Myocyte (in vitro differentiated cells): ENCODE measurements around the gene DICER1. TPM values are rescaled to one million over a fixed set of nuclear protein-coding genes. Genes with fewer than 3 reads are reported as not detected.
"Not testable (repeated sequence)": the region's sequence is repeated elsewhere in the genome, so short reads cannot be mapped to it uniquely, and the experiment has no call there.

Experiments used
- DNase-seq: peaks from one replicate; pipeline ENCODE4 v3.0.0-alpha.2; 2012; ENCODE audit warnings: low read depth
- polyA plus RNA-seq: library from polyadenylated mRNA; unstranded; fragments of >200 nt; gene quantifications from one replicate; pipeline ENCODE4 v1.2.1, GENCODE V29; 2012; ENCODE audit warnings: missing spikeins
- total RNA-seq: library from RNA; depleted of rRNA; stranded (reverse); fragments of >200 nt; gene quantifications from 2 replicates; pipeline ENCODE4 v1.2.3, GENCODE V29; 2014

Gene DICER1, protein sequence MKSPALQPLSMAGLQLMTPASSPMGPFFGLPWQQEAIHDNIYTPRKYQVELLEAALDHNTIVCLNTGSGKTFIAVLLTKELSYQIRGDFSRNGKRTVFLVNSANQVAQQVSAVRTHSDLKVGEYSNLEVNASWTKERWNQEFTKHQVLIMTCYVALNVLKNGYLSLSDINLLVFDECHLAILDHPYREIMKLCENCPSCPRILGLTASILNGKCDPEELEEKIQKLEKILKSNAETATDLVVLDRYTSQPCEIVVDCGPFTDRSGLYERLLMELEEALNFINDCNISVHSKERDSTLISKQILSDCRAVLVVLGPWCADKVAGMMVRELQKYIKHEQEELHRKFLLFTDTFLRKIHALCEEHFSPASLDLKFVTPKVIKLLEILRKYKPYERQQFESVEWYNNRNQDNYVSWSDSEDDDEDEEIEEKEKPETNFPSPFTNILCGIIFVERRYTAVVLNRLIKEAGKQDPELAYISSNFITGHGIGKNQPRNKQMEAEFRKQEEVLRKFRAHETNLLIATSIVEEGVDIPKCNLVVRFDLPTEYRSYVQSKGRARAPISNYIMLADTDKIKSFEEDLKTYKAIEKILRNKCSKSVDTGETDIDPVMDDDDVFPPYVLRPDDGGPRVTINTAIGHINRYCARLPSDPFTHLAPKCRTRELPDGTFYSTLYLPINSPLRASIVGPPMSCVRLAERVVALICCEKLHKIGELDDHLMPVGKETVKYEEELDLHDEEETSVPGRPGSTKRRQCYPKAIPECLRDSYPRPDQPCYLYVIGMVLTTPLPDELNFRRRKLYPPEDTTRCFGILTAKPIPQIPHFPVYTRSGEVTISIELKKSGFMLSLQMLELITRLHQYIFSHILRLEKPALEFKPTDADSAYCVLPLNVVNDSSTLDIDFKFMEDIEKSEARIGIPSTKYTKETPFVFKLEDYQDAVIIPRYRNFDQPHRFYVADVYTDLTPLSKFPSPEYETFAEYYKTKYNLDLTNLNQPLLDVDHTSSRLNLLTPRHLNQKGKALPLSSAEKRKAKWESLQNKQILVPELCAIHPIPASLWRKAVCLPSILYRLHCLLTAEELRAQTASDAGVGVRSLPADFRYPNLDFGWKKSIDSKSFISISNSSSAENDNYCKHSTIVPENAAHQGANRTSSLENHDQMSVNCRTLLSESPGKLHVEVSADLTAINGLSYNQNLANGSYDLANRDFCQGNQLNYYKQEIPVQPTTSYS (N-terminal part only)
- 46.2 and 47.6 TPM in 2 replicates for total RNA-seq
- 9.6 TPM for polyA plus RNA-seq

DNA sequence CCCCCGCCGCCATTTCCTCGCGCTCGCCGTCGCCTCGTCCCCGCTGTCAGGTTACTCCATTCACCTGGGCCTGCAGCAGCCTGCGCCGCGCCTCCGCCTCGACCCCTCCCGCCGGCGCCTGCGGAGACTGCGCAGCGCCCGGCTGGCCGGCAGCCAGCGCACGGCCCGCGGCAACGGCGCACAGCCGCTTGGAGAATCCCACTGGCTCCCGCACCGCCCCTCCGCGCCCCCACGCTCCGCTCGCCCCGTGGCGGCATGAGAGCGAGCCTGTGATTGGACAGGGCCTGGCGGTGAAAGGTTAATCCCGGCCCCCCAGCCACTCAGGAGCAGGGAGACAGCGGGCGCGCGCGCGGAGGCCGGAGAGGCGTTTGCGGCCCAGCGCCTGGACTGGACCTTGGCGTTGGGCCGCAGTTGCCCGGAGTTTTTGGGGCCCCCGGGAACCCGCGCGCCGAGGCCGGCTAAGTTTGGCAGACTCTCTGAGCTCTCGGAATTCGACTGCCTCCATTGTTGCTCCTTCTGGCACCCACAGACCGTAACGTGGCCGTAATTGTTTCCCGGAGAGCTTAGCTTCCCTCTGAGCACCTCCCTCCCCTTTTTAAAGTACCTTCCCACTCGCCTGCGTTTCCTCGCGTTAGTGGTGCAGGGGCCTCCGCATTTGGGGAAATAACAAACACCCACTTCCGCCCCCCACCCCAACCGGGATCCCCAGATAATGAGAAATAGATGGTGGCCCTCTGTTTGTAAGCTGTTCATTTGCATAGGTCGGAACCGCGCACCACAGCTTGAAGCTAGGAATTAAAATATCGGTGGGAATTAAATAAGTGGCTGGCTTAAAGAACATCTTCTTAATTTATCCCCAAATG is at the start of gene DICER1:
Gene DICER1, minus strand, starts transcription at position 203 of the 863 bp plus-strand sequence. CDS start 24,071 bp downstream, outside the sequence.
- peak; percentile 96 for DNase-seq

DNA sequence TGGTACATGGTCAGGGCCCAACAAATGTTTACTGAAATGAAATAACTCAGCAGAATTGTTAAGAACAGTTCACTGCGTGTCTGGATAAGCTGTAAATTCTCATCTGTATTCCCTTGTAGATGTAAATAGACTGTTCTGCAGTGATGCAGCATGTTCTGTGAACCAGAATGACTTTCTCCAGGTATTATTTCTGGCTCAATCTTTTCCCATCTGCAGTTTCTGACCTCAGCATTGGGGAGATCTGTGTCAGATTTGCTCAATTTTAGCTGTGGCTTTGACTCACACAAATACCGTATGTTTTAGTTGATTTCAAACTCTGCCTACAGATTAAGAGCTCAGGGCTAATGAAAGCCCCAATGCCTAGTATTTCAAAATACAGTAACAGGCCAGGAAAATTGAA is 49.2 kb upstream of the DICER1 start:
- no peak for DNase-seq

DNA sequence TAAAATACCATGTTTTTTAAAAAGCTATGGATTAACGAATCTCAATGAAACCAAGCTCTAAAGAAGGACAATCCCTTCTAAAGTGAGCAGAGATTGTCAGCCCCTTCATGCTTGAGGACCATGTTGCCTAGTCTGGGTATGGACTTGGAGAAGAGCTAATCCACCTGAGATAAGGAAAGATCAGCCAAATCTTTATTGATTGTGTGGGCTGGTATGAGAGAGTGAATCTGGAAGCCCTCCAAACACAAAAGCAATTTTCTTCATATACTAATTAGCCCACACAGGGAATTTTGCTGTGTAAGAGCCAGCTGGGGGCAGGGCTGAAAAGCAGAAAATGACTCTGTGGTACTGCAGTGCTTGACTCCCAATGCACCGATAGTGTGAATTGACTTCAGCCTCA is 47.4 kb upstream of the DICER1 start:
- no peak for DNase-seq

DNA sequence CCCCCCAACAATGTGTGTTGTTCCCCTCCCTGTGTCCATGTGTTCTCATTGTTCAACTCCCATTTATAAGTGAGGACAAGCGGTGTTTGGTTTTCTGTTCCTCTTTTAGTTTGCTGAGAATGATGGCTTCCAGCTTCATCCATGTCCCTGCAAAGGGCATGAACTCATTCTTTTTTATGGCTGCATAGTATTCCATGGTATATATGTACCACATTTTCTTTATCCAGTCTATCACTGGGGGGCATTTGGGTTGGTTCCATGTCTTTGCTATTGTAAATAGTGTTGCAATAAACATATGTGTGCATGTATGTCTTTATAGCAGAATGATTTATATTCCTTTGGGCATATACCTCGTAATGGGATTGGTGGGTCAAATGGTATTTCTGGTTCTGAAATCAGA is 44.4 kb upstream of the DICER1 start:
- DNase-seq: not testable (repeated sequence)

DNA sequence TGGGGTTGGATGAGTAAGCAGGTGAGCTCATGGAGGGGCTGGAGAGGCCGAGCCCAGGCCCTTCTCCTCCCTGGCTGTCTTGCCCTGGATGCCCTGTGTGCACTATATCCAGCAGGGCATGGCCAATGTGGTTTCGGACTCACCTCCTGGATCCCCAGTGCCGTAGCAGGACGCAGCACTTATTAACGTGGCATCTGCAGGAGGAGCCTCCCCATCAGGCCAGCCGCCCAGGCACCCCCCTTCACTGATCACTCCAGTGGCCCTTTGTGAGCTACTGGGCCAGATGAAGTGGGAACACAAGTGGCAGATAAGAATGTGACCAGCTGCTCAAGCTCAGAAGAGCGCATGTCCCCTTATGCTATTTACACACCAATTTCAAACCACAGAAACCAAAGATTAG is 43.1 kb upstream of the DICER1 start:
- peak; percentile 80 for DNase-seq

DNA sequence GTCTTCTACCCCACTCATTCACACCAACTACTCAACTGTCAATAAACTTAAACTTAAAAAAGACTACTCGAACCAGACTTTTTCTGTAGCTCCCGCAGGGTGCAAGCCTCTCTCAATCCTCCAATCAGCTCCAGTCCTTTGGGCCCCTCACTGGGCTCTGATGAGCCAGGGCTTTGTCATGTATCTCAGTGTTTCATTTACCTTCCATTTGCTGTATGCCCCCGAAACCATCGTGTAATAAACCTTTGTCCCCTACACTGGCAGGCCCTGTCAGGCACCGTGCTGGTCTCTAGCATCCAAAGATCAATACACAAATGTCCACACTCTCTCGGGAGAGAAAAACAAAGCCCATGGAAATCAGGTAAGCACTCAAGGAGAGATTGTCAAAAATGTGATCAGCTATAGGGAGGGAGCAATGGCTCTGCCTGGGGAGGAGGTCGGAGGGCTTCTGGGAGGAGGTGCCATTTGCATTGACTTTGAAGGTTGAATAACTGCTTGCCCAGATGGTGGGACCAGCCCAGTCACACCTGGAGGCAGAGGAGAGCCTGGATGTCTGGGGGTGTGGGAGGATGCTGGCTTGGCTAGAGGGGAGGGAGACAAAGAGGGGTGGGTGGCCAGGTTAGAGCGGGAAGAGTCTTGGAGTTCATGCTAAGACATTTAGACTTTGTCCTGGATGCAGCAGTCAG is 42.1 kb upstream of the DICER1 start:
- no peak for DNase-seq

DNA sequence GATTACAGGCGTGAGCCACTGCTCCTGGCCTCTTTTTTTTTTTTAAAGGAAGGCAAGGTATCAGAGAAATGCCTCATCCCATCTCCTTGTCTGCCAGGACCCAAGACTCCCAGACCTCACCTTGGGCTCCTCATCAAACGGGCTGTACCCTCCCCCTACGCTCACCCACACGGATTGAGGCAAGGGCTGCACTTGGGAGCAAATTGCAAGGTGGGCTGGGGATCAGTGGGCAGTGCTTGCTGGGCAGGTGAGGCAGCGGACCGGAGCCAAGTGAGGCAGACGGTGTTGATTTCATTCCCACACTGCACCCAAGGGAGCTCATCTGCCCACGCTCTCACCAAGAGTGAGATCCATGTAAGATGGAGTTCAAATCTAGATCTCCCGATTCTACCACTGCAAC is 41.0 kb upstream of the DICER1 start:
- DNase-seq: no peak

DNA sequence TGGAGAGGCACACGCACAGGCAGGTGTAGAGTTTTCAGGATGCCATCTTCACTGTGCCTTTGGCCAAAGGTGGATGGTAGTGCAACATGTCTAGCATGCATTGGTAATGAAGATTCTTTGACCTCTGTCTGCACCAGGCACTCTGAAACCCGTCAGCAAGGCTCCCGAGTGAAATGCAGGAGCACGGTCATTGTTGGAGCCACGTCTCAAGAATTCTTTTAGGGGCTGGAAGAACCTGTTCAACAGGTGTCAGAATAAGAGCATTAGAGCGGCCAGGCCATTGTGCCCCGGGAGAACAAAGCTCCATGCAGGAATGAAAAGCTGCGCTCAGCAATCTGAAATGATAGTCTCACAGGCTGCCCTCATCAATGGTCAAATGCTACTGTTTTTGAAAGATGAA is 40.2 kb upstream of the DICER1 start:
- no peak for DNase-seq

DNA sequence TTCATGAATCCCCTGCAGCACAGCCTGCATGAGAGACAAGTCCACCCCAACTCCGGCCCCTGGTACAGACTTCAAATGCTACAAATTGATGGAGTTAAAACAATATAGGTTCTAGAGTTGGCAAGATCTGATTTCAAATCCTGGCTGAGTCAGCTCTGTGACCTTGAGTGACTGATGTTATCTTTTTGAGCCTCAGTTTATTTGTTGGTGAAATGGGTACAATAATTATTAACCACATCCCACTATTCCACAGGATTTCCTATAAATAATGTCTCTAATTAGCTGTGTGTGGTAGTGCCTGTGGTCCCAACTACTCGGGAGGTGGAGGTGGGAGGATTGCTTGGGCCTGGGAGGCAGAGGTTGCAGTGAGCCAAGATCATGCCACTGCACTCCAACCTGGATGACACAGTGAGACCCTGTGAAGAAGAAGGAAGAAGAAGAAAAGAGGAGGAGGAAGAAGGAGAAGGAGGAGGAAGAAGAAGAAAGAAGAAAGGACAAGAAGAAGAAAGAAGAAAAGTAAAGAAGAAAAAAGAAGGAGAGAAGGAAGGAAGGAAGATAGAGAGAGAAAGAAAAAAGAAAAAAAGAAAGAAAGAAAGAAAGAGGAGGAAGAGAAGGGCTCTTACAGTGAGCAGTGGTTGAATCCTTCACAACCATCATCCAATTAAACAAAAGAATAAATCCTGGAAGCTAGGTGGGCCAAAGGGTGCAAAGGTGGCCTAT is 39.7 kb upstream of the DICER1 start:
- DNase-seq: no peak

DNA sequence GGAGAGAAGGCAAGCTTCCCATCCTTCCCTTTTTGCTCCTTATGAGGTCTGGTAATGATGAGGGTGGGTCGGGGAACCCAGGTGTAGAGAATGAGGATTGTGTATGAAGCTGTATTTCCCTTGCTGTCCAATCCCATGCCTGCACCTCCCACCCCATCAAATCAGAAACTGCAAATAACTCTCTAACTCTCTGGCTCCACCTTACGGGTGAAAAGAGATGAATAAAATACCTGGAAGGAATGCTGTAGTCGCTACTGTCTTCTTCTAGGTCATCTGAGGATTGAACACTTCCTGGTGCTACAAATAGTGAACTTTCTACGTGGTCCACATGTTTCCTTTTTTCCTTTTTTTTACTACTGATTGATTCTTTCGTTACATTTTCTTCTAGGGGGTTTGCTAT is 38.9 kb upstream of the DICER1 start:
- DNase-seq: no peak

DNA sequence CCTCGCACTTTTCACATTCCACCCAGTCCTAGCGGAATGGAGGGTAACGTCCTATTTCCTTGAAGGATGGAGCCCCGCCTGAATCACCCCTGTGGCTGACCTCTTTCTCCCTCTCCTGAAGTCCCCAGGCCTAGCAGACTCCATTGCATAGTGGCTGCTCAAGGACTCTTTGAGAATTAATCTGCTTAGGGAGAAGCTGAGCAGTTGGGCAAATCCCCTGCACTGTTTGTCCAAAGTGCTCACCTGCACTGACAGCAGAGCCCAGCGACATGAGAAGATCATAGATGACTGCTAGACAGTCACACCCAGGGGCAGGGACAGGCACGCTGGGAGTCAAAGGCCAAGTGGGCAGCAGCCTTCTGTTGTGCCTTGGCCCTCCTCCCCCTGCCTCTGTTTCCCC is 37.7 kb upstream of the DICER1 start:
- no peak for DNase-seq

DNA sequence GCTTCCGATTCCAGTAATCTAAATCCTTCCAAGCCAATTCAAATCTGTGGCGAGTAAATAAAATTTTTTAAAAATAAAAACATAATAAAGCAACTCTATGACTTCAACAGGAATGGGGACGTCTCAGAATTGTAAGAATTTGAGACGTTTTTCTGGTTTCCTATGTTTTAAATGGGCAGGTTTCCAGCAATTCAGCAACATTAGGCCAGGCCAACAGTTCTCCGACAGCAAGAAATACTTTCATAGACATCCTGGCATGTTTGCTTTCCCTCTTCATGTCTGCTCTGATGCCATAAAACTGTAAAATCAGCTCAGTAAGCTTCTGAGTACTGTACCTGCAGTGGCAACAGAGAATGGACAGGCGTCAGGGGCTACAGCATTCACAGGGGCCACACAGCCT is 35.8 kb upstream of the DICER1 start:
- no peak for DNase-seq

DNA sequence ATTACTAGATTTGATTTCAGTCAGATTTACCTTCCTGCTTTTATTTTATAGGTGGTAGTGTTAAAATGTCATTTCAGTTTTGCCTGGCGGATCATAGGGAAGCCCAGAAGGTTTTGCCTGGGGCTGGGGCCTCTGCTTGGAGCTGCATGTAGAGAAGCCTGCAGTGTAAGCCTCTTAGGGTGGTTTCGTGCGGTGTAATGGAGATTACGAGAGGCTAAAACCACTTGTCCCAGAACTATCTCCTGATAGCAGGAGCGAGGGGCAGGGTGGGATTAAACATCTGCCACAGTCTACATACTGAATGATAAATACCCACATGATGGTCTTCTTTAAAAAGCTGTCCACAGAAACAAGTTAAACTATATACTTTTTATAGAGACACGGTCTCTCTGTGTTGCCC is 35.0 kb upstream of the DICER1 start:
- no peak for DNase-seq

DNA sequence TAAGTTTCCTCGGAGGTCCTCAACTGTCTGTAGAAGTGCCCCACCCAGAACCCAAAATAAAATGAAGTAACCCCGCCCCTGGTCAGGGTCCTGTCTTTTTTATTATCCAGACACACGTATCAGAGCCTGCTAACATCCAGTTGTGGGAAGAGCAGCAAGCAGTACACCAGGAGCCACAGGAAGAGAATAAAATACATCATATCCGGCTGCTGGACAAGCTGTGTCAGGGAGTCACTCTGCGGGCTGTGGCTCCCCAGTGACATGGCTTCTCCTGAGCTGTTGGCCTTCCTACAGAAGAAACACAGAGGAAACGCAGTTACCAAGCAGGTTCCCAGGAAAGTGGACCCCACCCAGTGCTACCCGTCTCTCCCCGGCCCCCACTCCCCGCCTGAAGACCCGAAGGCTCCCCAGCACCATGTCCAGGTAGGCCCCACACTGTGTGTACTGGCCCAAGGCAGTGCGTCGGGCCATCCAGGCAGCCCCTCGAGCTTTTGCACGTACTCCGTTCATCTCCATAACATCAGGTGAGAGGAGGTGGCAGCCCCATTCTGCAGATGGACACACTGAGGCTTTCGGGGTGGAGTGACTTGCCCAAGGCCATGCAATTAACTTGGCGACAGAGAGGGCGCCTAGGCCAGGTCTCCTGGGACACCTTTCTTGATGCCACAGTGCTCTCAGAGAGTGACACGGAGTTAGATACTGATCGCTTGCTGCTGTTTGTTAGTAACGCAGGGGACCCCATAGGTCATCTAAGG is 34.3 kb upstream of the DICER1 start:
- no peak for DNase-seq

DNA sequence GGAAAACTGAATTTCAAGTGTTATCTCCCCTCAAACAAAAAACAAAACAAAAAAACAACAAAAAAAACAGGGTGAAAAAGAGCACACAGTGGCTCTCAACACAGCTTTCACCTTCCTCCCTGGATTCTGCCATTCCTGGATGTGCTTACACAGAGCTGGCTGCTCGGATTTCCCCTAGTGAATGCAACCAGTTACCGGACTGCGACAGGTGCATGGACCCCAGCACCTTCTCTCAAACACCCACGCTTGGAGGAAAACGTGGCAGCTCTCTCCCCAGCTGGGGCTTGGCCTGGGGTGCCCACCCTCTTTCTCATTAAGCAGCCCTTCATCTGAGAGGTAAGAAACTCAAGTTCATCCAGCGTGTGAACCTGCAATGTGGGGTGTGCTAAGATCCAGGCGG is 33.5 kb upstream of the DICER1 start:
- peak; percentile 28 for DNase-seq

DNA sequence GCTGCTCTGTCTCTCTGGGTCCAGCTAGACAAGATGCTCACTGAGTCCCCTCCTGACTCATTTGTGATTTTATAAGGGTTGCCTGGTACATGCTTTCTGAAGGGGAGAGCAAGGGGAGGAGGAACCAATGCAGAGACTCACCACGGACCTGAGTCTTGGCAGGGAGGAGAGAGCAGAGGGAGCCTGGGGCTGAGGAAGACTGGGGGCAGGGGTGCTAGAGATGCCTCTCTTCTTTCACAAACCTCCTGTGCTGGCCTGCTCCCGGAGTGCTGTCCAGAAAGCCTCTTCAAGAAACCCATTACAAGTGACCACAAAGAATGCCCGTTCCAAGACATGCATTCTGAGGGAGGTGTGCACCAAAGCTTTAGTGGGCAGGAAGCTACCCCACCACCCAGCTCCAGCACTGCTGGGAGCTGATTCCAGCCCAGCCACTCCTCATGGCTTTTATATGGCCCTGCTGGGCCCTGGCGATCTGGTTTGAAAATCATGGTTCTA is 33.1 kb upstream of the DICER1 start:
- peak; percentile 43 for DNase-seq

DNA sequence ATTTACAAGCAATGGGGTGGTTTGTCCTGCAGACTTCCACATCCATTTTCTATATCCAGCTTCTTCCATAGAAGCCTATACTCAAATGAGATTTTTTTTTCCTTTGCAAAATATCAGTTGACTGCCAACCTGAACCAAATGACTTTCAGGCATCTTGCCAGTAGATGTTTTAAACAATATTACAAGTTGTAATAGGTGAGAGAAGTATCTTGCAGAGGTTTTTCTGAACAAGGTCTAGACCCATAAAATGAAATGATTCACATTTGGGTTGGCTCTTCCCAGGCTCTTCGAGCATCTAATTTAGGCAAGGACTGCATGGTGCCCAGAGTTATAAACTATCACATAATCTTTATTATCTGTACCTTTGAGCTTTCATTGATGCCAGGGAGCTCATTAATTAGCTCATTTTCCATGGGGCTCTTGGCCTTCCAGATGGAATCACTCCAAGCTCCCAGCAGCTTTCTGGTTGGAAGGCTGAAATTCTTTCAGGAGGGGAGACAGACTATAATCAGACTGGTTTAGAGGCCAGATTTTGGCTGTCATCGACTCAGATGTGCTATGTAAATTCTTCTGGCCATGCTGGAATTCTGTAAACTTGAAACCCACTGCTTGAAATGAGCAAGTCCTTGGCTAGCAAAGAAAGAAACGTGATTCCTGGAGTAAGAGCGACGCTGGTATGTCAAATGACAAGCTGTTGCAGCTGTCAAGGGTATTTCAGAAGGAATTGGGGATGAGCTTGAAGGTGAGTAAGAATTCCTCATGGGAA is 32.2 kb upstream of the DICER1 start:
- peak; percentile 75 for DNase-seq

DNA sequence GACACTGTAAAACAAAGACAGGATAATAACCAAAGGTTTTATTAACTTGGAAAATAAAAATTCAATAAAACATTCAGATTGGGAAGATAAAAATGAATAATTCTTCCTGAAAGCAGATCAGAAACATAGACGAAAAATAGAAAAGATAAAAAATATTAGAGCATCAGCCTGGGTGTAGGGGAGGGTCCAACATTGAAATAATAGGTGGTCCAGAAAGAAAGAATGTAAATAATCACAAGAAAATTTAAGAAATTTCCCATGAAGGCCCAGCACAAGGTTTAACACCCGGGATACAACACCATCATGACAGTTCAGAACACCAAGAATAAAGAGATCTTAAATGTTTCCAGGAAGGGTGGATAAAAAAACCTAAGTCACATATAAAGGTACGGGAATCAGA is 31.1 kb upstream of the DICER1 start:
- DNase-seq: no peak
